Muscle layer of duodenum (tissue), 2 donors: ENCODE measurements around the gene CLRN3.

Experiments used
- H3K27ac ChIP-seq: one replicate; pipeline ENCODE4 v1.7.0; 2013; ENCODE audit warnings: mild to moderate bottlenecking, low read length
- H3K27me3 ChIP-seq: one replicate; pipeline ENCODE4 v1.7.0; 2013; ENCODE audit warnings: low read depth, mild to moderate bottlenecking, control low read depth, low read length
- H3K36me3 ChIP-seq, 2 donors: one replicate each; pipeline ENCODE4 v1.7.0; 2013; ENCODE audit warnings: low read length in 2 of 2, control low read depth in 1 of 2, mild to moderate bottlenecking in 1 of 2; ENCODE audit not compliant: insufficient read depth in 2 of 2, control insufficient read depth in 1 of 2
- H3K4me1 ChIP-seq, 2 donors: one replicate each; pipeline ENCODE4 v1.7.0; 2013; ENCODE audit warnings: low read length in 2 of 2, mild to moderate bottlenecking in 2 of 2, control low read depth in 1 of 2, moderate library complexity in 1 of 2; ENCODE audit not compliant: insufficient read depth in 2 of 2, control insufficient read depth in 1 of 2
- H3K4me3 ChIP-seq, 2 donors: one replicate each; pipeline ENCODE4 v1.7.0; 2013; ENCODE audit warnings: low read length in 2 of 2, low read depth in 1 of 2, mild to moderate bottlenecking in 1 of 2
- H3K9me3 ChIP-seq, 2 donors: one replicate each; pipeline ENCODE4 v1.7.0; 2013; ENCODE audit warnings: low read length in 2 of 2, control low read depth in 1 of 2, mild to moderate bottlenecking in 1 of 2; ENCODE audit not compliant: control insufficient read depth in 1 of 2
- donor health status: healthy.

CLRN3 gene

GRCh38 chr10:127853868-127854768, 38.6 kb downstream of the CLRN3 start:
- H3K4me1 ChIP-seq: no peaks in the 10 kb centered on the region
- H3K9me3 ChIP-seq: no peaks in the 10 kb centered on the region
- no peaks in the 10 kb centered on the region for H3K27me3 ChIP-seq
- no peaks in the 10 kb centered on the region for H3K36me3 ChIP-seq
- H3K4me3 ChIP-seq: no peak overlapping the region
- H3K27ac ChIP-seq: no peak overlapping the region

- Histone ChIP-seq H3K9me3 (no peaks in the 10 kb centered on the region), H3K4me1 (no peaks in the 10 kb centered on the region), H3K27me3 (no peaks in the 10 kb centered on the region), H3K27ac (no peak overlapping the region), H3K36me3 (no peaks in the 10 kb centered on the region), H3K4me3 (no peak overlapping the region)
Observed at GRCh38 chr10:127852456-127852855, 40.3 kb downstream of the CLRN3 start.

- Histone ChIP-seq H3K27ac (no peak overlapping the region), H3K4me3 (no peak overlapping the region), H3K4me1 (no peaks in the 10 kb centered on the region), H3K36me3 (no peaks in the 10 kb centered on the region), H3K9me3 (no peaks in the 10 kb centered on the region), H3K27me3 (no peaks in the 10 kb centered on the region)
Observed at GRCh38 chr10:127851661-127852194, 41.0 kb downstream of the CLRN3 start.

GRCh38 chr10:127850944-127851343, 41.8 kb downstream of the CLRN3 start:
- H3K4me1 ChIP-seq: no peaks in the 10 kb centered on the region
- no peaks in the 10 kb centered on the region for H3K36me3 ChIP-seq
- no peaks in the 10 kb centered on the region for H3K9me3 ChIP-seq
- no peaks in the 10 kb centered on the region for H3K27me3 ChIP-seq
- no peak overlapping the region for H3K27ac ChIP-seq
- no peak overlapping the region for H3K4me3 ChIP-seq

GRCh38 chr10:127849921-127850320, 42.8 kb downstream of the CLRN3 start:
- Histone ChIP-seq H3K4me1 (no peaks in the 10 kb centered on the region), H3K4me3 (no peak overlapping the region), H3K9me3 (no peaks in the 10 kb centered on the region), H3K27me3 (no peaks in the 10 kb centered on the region), H3K27ac (no peak overlapping the region), H3K36me3 (no peaks in the 10 kb centered on the region)

- Histone ChIP-seq H3K9me3 (no peaks in the 10 kb centered on the region), H3K27me3 (no peaks in the 10 kb centered on the region), H3K4me1 (no peaks in the 10 kb centered on the region), H3K4me3 (no peak overlapping the region), H3K36me3 (no peaks in the 10 kb centered on the region), H3K27ac (no peak overlapping the region)
Observed at GRCh38 chr10:127849224-127849623, 43.5 kb downstream of the CLRN3 start.

- no peaks in the 10 kb centered on the region for H3K4me1 ChIP-seq
- no peak overlapping the region for H3K27ac ChIP-seq
- H3K36me3 ChIP-seq: no peaks in the 10 kb centered on the region
- no peak overlapping the region for H3K4me3 ChIP-seq
- no peaks in the 10 kb centered on the region for H3K27me3 ChIP-seq
- no peaks in the 10 kb centered on the region for H3K9me3 ChIP-seq
Observed at GRCh38 chr10:127848226-127848625, 44.5 kb downstream of the CLRN3 start.

- Histone ChIP-seq H3K36me3 (no peaks in the 10 kb centered on the region), H3K4me3 (no peak overlapping the region), H3K9me3 (no peaks in the 10 kb centered on the region)
Observed at GRCh38 chr10:127845756-127846155, 47.0 kb downstream of the CLRN3 start.

GRCh38 chr10:127840884-127841283, 51.9 kb downstream of the CLRN3 start:
- Histone ChIP-seq H3K36me3 (no peaks in the 10 kb centered on the region), H3K4me3 (no peak overlapping the region), H3K27me3 (no peaks in the 10 kb centered on the region), H3K27ac (no peak overlapping the region), H3K9me3 (no peaks in the 10 kb centered on the region), H3K4me1 (no peaks in the 10 kb centered on the region)

More at GRCh38 chr10:127845756-127846155, 47.0 kb downstream of the CLRN3 start:
- Histone ChIP-seq H3K27ac (no peak overlapping the region), H3K4me1 (no peaks in the 10 kb centered on the region), H3K27me3 (no peaks in the 10 kb centered on the region)

GRCh38 chr10:127836966-127837365, 55.8 kb downstream of the CLRN3 start:
- no peak overlapping the region for H3K27ac ChIP-seq
- no peaks in the 10 kb centered on the region for H3K9me3 ChIP-seq
- H3K4me1 ChIP-seq: no peaks in the 10 kb centered on the region
- H3K27me3 ChIP-seq: no peaks in the 10 kb centered on the region
- no peaks in the 10 kb centered on the region for H3K36me3 ChIP-seq
- no peak overlapping the region for H3K4me3 ChIP-seq

GRCh38 chr10:127836176-127836575, 56.6 kb downstream of the CLRN3 start:
- Histone ChIP-seq H3K9me3 (no peaks in the 10 kb centered on the region), H3K4me1 (no peaks in the 10 kb centered on the region), H3K27me3 (no peaks in the 10 kb centered on the region), H3K36me3 (no peaks in the 10 kb centered on the region), H3K27ac (no peak overlapping the region), H3K4me3 (no peak overlapping the region)
